LNCaP clone FGC (cell line): ENCODE results near the gene ATP11A.

ENCODE experiments used
- DNase-seq: peaks from one replicate; pipeline ENCODE4 v3.0.0-alpha.2; 2011; ENCODE audit warnings: low read depth
- H3K4me3 ChIP-seq: 2 replicates; pipeline ENCODE4 v1.5.1; 2011; ENCODE audit warnings: mild to moderate bottlenecking, low read depth, low read length, control low read depth
- TF ChIP-seq, protein P1 (sequence below): IDR thresholded peaks from 2 replicates; pipeline ENCODE4 v1.5.1; 2012; ENCODE audit warnings: mild to moderate bottlenecking; ENCODE audit not compliant: control insufficient read depth, insufficient read depth; ENCODE audit errors: extremely low read depth

ATP11A gene

DNA sequence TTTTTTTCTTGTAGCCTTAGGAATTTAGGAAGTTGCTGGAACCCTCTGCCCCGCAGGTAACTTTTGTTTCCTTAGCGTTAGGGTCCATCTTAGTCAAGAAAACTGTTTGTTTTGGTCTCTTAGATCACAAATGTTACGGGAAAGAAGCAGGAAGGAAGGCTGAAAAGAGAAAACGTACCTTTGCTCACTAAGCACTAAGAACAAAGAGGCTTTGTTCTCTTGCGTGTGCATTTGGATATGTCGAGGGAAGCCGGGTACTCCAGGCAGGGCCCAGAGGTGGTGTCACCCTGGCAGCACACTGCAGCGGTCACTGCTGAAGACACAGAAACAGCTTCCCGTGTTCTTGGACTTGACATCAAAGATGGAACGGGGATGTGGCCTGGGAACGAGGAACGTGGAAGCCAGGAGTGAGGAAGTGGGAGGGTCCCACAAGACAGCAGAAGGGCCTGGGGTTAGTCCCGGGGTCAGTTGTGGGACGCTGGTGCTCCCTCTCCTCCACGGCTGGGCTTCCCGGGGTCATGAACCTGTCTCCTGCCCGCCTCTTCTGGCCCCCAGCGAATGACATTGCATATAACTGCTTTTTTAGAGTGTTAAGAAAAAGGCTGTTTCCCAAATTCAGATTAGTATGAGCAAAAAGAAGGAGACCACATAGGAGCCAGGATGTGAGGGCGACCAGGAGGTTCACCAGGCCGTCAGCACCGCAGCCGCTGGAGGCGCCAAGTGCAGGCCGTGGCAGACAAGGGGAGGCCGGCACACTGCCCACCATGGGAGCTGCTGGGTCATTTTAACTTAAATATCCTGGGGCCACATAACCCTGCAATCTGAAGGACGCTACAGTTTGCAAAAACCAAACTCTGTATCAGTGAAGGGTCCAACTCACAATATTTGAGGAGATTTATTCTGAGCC lies 31.6 kb downstream of the ATP11A start:
- TF ChIP-seq, protein P1, sequence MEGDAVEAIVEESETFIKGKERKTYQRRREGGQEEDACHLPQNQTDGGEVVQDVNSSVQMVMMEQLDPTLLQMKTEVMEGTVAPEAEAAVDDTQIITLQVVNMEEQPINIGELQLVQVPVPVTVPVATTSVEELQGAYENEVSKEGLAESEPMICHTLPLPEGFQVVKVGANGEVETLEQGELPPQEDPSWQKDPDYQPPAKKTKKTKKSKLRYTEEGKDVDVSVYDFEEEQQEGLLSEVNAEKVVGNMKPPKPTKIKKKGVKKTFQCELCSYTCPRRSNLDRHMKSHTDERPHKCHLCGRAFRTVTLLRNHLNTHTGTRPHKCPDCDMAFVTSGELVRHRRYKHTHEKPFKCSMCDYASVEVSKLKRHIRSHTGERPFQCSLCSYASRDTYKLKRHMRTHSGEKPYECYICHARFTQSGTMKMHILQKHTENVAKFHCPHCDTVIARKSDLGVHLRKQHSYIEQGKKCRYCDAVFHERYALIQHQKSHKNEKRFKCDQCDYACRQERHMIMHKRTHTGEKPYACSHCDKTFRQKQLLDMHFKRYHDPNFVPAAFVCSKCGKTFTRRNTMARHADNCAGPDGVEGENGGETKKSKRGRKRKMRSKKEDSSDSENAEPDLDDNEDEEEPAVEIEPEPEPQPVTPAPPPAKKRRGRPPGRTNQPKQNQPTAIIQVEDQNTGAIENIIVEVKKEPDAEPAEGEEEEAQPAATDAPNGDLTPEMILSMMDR = no peak
- DNase-seq = no peak
- H3K4me3 ChIP-seq = no peak overlapping the region

DNA sequence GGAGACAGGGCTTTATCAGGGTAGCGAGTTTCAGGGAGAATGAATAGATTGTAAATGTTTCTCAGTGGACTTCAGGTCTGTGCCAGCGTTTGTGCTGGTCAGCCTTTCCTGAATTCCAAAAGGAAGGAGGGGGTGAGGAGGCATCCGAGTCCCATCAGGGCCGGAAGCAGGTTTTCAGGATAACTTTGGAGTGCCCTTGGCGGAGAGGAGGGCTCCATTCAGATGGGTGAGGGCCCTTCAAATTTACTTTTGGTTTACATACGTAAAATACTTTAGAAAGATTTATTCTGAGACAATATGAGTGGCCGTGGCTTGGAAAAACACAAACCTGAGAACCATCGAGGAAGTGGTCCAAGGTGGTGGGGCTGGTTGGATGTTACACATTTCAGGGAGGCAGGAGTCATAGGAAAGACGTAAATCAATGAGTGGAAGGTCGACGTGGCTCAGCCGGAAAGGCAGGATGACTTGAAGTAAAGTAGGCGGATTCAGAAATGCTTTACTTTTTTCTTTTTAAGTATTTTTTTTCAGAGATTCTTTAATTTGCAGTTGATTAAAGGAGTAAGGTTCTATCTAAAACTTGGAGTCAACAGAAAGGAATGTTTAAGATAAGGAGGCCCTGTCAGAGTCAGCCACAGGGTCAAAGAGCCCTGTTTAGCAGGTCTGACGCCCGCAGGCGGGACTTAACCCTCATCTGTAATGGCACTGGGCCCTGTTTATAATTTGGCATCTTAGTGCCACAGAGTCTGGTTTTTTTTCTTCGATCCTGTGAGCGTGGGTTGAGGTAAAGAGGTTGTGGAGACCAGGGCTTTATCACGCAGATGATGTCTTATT lies 32.8 kb downstream of the ATP11A start:
- DNase-seq = peak; percentile 70
- no peak overlapping the region for H3K4me3 ChIP-seq
- TF ChIP-seq, protein P1 = no peak

DNA sequence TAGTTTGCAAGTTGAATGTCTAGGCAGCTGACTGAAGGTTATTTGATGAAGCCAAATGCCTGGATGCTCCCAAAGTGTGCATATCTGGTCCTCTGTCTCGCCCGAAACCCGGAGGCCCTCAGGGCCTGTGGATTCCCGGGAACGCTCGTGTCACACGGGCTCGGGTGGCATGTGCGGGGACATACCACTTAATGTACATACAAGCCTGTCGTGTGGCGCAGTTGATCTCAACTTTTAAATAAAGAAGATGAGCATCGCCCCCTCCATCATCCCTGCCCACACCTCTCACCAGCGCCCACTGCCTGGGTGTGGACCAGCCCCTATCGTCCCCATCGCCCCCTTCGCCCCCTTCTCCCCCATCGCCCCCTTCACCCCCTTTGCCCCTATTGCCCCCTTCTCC lies 33.9 kb downstream of the ATP11A start:
- no peak overlapping the region for H3K4me3 ChIP-seq
- TF ChIP-seq, protein P1 = no peak
- no peak for DNase-seq

DNA sequence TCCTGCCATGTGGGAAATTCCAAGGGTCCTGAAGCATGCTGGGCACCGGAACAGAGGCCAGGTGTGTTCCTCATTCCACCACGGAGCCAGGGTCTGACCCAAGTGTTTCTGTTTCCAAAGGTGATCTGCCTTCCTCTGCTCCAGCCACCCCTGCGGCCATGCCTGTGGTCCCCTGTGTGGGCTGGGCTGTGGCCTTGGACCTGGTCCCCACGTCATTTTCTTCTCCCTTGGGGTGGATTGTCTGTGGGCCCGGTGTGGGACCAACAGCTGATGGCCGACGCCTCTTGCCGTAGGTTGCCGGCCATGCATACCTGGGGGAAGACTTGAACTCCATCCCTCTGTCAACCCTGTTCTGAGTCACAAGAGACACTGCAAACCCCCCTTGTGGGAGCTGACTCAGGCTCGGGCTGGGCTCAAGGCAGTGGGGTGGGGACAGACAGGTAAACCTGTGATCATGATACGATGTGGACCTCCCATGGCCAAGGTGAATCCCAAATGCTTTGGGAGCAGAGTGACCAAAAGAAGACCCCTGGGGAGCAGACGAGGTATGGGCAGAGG lies 35.0 kb downstream of the ATP11A start:
- DNase-seq = no peak
- TF ChIP-seq, protein P1 = no peak
- no peak overlapping the region for H3K4me3 ChIP-seq

DNA sequence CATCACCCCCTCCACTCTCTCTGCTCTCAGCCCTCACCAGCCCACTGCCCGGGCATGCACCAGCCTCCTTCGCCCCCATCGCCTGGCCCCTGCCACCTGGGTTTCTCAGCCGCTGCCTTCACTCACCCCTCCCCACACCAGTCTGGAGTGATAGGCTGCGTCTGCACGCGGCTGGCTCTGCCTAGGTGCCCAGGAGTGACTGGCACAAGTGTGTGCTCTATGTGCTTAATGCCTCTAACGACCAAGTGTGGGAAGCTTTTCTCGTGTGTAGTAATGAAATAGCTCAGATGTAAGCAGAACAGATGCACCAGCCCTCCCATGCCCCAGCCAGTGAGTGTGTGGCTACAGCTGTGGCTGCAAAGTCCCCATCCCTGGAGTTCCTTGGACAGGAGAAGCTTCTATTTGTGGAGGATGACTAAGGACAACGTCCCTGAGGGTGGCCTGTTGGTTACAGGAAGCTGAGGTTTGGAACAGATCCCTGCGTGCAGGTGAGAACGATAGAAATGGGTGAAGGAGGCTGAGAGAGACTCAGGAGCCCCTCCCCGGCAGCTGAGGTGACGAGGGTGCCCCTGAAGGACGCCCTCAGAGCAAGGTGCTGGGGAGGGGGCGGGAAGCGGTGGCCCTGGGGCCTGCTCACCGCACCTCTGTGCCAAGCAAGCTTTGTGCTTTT lies 35.6 kb downstream of the ATP11A start:
- DNase-seq = no peak
- TF ChIP-seq, protein P1 = no peak
- H3K4me3 ChIP-seq = no peak overlapping the region

DNA sequence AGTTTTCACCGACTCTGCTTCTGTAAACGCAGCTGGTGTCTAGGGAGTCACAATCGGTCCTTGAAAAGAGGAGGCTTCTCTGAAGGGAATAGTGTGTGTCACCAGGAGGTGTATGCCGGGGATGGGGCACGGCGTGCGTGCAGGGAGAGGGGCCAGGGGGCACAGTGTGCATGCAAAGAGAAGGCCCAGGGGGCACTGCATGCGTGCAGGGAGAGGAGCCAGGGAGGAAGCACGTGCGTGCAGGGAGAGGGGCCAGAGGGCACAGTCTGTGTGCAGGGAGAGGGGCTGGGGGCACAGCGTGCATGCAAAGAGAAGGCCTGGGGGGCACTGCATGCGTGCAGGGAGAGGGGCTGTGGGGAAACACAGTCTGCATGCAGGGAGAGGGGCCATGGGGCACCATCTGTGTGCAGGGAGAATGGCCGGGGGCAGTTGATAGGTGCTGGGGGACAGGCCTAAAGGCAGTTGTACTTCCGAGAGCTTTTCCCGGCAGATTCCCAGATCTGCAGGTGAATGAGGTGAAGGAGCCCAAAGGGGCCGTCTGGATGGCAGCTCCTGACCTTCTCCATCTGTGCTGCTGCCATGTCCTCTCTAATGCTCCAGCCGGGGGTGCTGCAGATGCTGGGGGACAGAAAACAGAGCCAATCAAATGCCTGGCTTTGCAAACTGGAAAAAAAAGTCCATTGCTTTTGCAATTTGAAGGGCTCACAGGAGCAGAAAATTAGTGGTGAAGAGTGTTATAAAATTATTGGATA lies 36.4 kb downstream of the ATP11A start:
- H3K4me3 ChIP-seq = no peak overlapping the region
- no peak for DNase-seq
- TF ChIP-seq, protein P1 = no peak
